Nephron progenitor cell (in vitro differentiated cells): Measurements from ENCODE around the gene STXBP6.
"Not testable (repeated sequence)": the region's sequence is repeated elsewhere in the genome, so short reads cannot be mapped to it uniquely, and the experiment has no call there.

ENCODE experiments used
- DNase-seq: peaks from one replicate; pipeline ENCODE4 v3.0.0; 2021
- H3K27ac Mint-ChIP-seq: 2 replicates; pipeline ENCODE4 v1.8.0; 2021; ENCODE audit warnings: mild to moderate bottlenecking, moderate library complexity, mixed read lengths
- H3K27me3 Mint-ChIP-seq: 2 replicates; pipeline ENCODE4 v1.8.0; 2021; ENCODE audit warnings: mild to moderate bottlenecking, low read depth, mixed read lengths; ENCODE audit not compliant: poor library complexity
- H3K36me3 Mint-ChIP-seq: 2 replicates; pipeline ENCODE4 v1.8.0; 2021; ENCODE audit warnings: low read depth, mixed read lengths
- H3K4me1 Mint-ChIP-seq: 2 replicates; pipeline ENCODE4 v1.8.0; 2021; ENCODE audit warnings: mixed read lengths
- H3K4me3 Mint-ChIP-seq: 2 replicates; pipeline ENCODE4 v1.8.0; 2021; ENCODE audit warnings: mild to moderate bottlenecking, moderate library complexity, mixed read lengths
- H3K9me3 Mint-ChIP-seq: 2 replicates; pipeline ENCODE4 v1.8.0; 2021; ENCODE audit warnings: mild to moderate bottlenecking, moderate library complexity, mixed read lengths
- TF ChIP-seq, protein P1 (sequence below): fragments of 200-600 bp; sonication (generic); IDR thresholded peaks from 2 replicates; pipeline ENCODE4 v1.5.0; 2021; ENCODE audit warnings: antibody characterized with exemption

Gene STXBP6

DNA sequence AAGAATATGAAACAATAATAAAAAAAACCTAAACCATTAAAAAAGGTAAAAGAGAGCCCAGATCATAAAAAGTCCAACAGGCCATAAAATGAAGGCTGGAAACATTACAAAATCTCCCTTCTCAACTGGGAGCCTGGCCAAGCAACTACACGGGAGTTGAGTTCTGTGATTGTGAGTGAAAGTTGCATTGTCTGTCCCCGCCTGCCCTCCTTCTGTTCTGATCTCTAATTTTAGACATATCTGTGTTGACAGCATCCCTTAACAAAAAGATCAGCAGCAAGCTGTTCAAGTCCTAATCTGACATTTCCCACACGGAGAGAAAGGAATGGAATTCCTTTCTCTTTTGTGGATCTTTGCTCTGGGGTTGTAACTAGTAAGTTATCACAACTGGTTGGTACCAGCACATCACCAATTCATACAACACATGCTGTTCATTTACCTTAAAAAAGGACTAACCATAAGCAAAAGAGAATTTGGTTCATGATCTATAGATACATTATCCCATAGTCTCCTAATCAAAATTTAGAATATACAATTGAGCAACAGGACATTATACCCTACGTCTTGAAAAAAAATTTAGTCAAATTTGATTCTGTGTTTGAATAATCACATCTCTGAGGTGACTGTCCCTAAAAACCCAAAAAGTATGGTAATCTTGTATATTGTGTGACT is 210.9 kb downstream of the STXBP6 start:
- DNase-seq: no peak
- TF ChIP-seq, protein P1, sequence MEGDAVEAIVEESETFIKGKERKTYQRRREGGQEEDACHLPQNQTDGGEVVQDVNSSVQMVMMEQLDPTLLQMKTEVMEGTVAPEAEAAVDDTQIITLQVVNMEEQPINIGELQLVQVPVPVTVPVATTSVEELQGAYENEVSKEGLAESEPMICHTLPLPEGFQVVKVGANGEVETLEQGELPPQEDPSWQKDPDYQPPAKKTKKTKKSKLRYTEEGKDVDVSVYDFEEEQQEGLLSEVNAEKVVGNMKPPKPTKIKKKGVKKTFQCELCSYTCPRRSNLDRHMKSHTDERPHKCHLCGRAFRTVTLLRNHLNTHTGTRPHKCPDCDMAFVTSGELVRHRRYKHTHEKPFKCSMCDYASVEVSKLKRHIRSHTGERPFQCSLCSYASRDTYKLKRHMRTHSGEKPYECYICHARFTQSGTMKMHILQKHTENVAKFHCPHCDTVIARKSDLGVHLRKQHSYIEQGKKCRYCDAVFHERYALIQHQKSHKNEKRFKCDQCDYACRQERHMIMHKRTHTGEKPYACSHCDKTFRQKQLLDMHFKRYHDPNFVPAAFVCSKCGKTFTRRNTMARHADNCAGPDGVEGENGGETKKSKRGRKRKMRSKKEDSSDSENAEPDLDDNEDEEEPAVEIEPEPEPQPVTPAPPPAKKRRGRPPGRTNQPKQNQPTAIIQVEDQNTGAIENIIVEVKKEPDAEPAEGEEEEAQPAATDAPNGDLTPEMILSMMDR: no peak
- Mint-ChIP-seq H3K4me1 (peaks cover 36% of the 10 kb centered on the region), H3K27ac (no peak overlapping the region), H3K9me3 (no peaks in the 10 kb centered on the region), H3K4me3 (no peak overlapping the region), H3K36me3 (peaks cover 12% of the 10 kb centered on the region), H3K27me3 (no peaks in the 10 kb centered on the region)

DNA sequence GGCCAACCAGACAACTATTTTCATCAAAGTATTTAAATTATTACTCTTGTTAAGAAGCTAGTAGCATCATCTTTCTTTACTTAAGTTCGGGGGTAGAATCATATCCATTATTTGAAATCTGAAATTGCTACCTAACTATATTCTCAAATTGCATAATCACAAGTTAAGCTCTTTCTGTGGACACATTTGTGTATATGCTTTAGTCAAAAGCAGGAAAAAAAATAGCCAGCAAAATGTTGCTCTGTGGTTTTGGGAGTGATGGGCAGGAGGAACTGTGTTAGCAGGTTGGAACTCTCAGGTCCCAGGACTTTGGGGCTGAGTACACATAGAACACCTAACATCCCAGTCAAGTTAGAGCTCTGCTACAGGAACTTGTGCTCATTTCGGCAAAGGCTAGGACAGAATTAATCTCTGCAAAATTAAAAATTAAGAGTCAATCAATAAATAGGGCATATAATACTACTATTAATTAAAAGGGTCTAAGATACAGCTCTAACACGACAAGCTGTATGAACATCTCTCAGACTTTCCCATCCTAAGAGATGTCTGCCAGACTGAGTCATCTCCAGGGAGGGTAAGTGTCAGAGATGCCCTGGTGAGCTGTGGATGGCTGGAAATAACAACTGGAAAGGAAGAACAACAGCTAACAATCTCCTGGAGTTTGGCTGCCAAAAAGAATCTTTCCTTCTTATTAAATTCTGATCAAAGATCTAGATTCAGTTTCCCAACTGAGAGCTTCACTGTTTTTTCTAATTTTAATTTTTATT is 212.5 kb downstream of the STXBP6 start:
- Mint-ChIP-seq H3K4me1 (peaks cover 20% of the 10 kb centered on the region), H3K27me3 (no peaks in the 10 kb centered on the region), H3K27ac (no peak overlapping the region), H3K36me3 (peaks cover 12% of the 10 kb centered on the region), H3K4me3 (no peak overlapping the region), H3K9me3 (no peaks in the 10 kb centered on the region)
- TF ChIP-seq, protein P1: no peak
- DNase-seq: no peak

DNA sequence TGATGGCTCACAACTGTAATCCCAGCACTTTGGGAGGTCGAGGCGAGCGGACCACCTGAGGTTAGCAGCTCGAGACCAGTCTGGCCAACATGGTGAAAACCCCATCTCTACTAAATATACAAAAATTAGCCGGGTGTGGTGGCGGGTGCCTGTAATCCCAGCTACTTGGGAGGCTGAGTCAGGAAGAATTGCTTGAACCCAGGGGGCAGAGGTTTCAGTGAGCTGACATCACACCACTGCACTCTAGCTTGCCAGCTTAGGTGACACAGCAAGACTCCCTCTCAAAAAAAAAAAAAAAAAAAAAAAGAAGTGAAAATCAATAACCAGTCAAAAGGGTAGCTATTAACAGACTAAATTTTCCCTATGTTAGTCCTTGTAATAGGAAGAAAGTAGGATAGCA is 213.6 kb downstream of the STXBP6 start:
- H3K27ac Mint-ChIP-seq, H3K27me3 Mint-ChIP-seq, H3K36me3 Mint-ChIP-seq, H3K4me3 Mint-ChIP-seq, H3K9me3 Mint-ChIP-seq, DNase-seq, H3K4me1 Mint-ChIP-seq: not testable (repeated sequence)

DNA sequence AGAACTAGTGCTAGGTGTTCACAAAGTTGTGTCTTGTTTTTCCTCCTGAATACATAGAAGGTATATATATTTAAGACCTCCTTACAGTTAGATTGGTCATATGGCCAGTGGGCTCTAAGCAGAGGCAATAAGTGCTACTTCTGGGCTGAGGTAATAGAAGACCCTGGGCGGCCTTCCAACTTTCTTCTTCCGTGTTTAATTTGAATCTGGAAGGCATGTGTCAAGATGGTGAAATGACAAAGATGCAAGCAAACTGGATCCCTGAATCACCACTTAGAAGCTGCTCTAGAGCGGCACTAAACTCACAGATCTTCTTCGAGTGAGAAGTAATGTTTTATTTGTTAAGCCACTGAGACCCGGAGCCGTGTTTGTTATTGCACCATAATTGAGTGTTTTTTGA is 215.0 kb downstream of the STXBP6 start:
- Mint-ChIP-seq H3K27ac (no peak overlapping the region), H3K27me3 (no peaks in the 10 kb centered on the region), H3K4me1 (peaks cover under 1% of the 10 kb centered on the region), H3K4me3 (no peak overlapping the region), H3K36me3 (peaks cover 5% of the 10 kb centered on the region), H3K9me3 (no peaks in the 10 kb centered on the region)
- TF ChIP-seq, protein P1: no peak
- no peak for DNase-seq

DNA sequence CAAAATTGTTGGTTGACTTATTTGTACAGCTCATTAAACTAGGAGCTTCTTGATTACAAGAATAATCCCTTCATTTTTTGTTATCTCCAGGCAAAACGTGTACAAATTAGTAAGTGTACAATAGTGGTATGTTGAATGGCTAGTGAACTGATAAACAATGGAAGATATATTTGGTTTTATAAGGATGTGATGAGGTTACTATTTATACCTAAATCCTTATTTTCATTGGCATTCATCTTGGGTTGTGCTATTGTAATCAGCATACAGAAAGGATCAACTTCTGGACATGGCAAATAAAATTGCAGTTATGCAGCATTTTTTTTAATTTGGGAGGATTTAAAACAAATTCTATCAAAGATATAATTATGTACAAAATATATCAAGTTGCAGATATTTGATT is 216.6 kb downstream of the STXBP6 start:
- Mint-ChIP-seq H3K9me3 (no peaks in the 10 kb centered on the region), H3K27ac (no peak overlapping the region), H3K4me3 (no peak overlapping the region), H3K4me1 (no peaks in the 10 kb centered on the region), H3K27me3 (no peaks in the 10 kb centered on the region), H3K36me3 (peaks cover 5% of the 10 kb centered on the region)
- DNase-seq: no peak
- TF ChIP-seq, protein P1: no peak

DNA sequence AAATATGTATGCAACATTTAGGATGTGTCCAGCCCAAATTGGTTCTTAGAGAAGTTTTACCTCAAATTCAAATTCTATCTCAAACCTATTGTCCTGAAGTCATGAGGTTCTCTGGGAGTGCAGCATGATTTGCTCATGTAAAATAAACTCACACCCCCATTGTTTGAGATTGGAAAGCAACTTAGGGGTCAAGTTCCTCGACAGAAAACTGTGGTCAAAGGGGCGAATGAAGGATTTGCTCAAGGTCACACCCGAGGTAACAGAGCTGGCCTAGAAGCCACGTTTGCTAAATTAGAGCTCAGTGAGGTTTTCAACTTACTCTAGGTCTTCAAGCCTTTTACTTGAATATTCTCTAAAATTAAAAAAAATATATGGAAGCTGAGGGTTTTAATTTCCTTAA is 218.3 kb downstream of the STXBP6 start:
- no peak for DNase-seq
- Mint-ChIP-seq H3K36me3 (peaks cover 11% of the 10 kb centered on the region), H3K27ac (no peak overlapping the region), H3K27me3 (no peaks in the 10 kb centered on the region), H3K4me3 (no peak overlapping the region), H3K9me3 (no peaks in the 10 kb centered on the region), H3K4me1 (no peaks in the 10 kb centered on the region)
- TF ChIP-seq, protein P1: no peak
